NCI-H526 (cell line): ENCODE data around the gene TEAD1.

Experiments
- DNase-seq, 2 experiments: peaks; one replicate each; lab custom pipeline; 2025; lab: John Stamatoyannopoulos, UW

TEAD1 gene

GRCh38 chr11:12809864-12810567 lies 135.8 kb downstream of the TEAD1 start:
- no peak for DNase-seq

- DNase-seq: no peak
Measured at GRCh38 chr11:12810568-12810894, 136.3 kb downstream of the TEAD1 start.

- no peak for DNase-seq
Measured at GRCh38 chr11:12811861-12812260, 137.6 kb downstream of the TEAD1 start.

- DNase-seq: no peak
Measured at GRCh38 chr11:12812849-12813248, 138.6 kb downstream of the TEAD1 start.

GRCh38 chr11:12813371-12814225 lies 139.4 kb downstream of the TEAD1 start:
- DNase-seq: no peak

- DNase-seq: no peak
Measured at GRCh38 chr11:12815129-12815480, 140.9 kb downstream of the TEAD1 start.

GRCh38 chr11:12815931-12816494 lies 141.8 kb downstream of the TEAD1 start:
- DNase-seq: no peak

- no peak for DNase-seq
Measured at GRCh38 chr11:12817681-12818332, 143.6 kb downstream of the TEAD1 start.

GRCh38 chr11:12818333-12819015 lies 144.3 kb downstream of the TEAD1 start:
- no peak for DNase-seq

- no peak for DNase-seq
Measured at GRCh38 chr11:12822392-12823022, 148.3 kb downstream of the TEAD1 start.

GRCh38 chr11:12824281-12825041 lies 150.2 kb downstream of the TEAD1 start:
- DNase-seq: peak in 1 of 2 experiments; percentile 19

GRCh38 chr11:12826441-12826840 lies 152.2 kb downstream of the TEAD1 start:
- DNase-seq: no peak

GRCh38 chr11:12827369-12827768 lies 153.1 kb downstream of the TEAD1 start:
- DNase-seq: peak in 1 of 2 experiments; percentile 32

GRCh38 chr11:12827929-12828812 lies 153.9 kb downstream of the TEAD1 start:
- DNase-seq: peak; percentile 92 to 94

GRCh38 chr11:12829131-12829530 lies 154.9 kb downstream of the TEAD1 start:
- DNase-seq: peak in 1 of 2 experiments; percentile 45

GRCh38 chr11:12829540-12830314 lies 155.5 kb downstream of the TEAD1 start:
- DNase-seq: no peak

GRCh38 chr11:12831471-12832202 lies 157.4 kb downstream of the TEAD1 start:
- peak; percentile 36 to 47 for DNase-seq
